Testis (tissue), 2 donors: ENCODE measurements around the gene GRID1.

Experiments
- POLR2A ChIP-seq: fragments of 450-650 bp; IDR thresholded peaks from one replicate; pipeline ENCODE4 v1.6.1; 2017; ENCODE audit warnings: antibody characterized with exemption, mild to moderate bottlenecking, moderate library complexity
- TF ChIP-seq, protein P1 (sequence below), 3 experiments: fragments of 450-650 bp in 2 of 3; fragments of 200-600 bp in 1 of 3; sonication (generic) in 1 of 3; IDR thresholded peaks; one replicate each; pipeline ENCODE4 v1.5.1; 2016 to 2019; ENCODE audit warnings: antibody characterized with exemption in 3 of 3, mild to moderate bottlenecking in 2 of 3, moderate library complexity in 1 of 3

GRCh38 chr10:85761906-85762445 lies 604.6 kb downstream of the GRID1 start:
- TF ChIP-seq POLR2A = no peak
- TF ChIP-seq, protein P1, sequence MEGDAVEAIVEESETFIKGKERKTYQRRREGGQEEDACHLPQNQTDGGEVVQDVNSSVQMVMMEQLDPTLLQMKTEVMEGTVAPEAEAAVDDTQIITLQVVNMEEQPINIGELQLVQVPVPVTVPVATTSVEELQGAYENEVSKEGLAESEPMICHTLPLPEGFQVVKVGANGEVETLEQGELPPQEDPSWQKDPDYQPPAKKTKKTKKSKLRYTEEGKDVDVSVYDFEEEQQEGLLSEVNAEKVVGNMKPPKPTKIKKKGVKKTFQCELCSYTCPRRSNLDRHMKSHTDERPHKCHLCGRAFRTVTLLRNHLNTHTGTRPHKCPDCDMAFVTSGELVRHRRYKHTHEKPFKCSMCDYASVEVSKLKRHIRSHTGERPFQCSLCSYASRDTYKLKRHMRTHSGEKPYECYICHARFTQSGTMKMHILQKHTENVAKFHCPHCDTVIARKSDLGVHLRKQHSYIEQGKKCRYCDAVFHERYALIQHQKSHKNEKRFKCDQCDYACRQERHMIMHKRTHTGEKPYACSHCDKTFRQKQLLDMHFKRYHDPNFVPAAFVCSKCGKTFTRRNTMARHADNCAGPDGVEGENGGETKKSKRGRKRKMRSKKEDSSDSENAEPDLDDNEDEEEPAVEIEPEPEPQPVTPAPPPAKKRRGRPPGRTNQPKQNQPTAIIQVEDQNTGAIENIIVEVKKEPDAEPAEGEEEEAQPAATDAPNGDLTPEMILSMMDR (IDR thresholded peaks at IDR 0.05) = no peak
